Endothelial cell of umbilical vein (primary cell): Measurements from ENCODE around the gene UNC13D. TPM values are rescaled to one million over a fixed set of nuclear protein-coding genes. Genes with fewer than 3 reads are reported as not detected.

ENCODE experiments used
- BruUV-seq: library from RNA; stranded (reverse); fragments of 400-500 nt; replicated peaks from 2 replicates; lab custom pipeline; 2021; lab: Mats Ljungman, UMichigan
- CTCF ChIA-PET: fragments of 300-600, 350-600 bp; sonication (Branson Sonifier 250); formaldehyde crosslinking; loops from one replicate; lab custom pipeline; 2021; ENCODE audit warnings: antibody characterized with exemption, inconsistent platforms; lab: Charles Lee
- POLR2A ChIA-PET: fragments of 300-600, 350-600 bp; sonication (Branson Sonifier 250); formaldehyde crosslinking; loops from one replicate; lab custom pipeline; 2021; ENCODE audit warnings: antibody characterized with exemption, inconsistent platforms; lab: Charles Lee
- DNase-seq: peaks from one replicate; pipeline ENCODE4 v3.0.0-alpha.2; 2011; ENCODE audit warnings: low read depth, low spot score
- FAIRE-seq: peaks from 2 replicates; lab custom pipeline; 2011; peaks lifted over from hg19 to GRCh38; lab: Jason Lieb, UNC
- H2AFZ ChIP-seq: 2 replicates; pipeline ENCODE4 v1.6.0; 2012; ENCODE audit warnings: low read depth, low read length, control low read depth, inconsistent platforms
- H3K27ac ChIP-seq: 2 replicates; pipeline ENCODE4 v1.5.1; 2011; ENCODE audit warnings: low read depth, mild to moderate bottlenecking, control low read depth, low read length, moderate library complexity; ENCODE audit not compliant: insufficient read depth
- H3K27me3 ChIP-seq, 2 experiments: 2 replicates each; pipeline versions ENCODE4 v1.6.0 to v1.6.1; 2011; ENCODE audit warnings: low read length in 2 of 2, mixed read lengths in 1 of 2; ENCODE audit not compliant: control insufficient read depth in 2 of 2, insufficient read depth in 2 of 2
- H3K36me3 ChIP-seq, 2 experiments: 2 replicates in 1 of 2; 3 replicates in 1 of 2; pipeline ENCODE4 v1.5.1; 2011; ENCODE audit warnings: low read length in 2 of 2, mild to moderate bottlenecking in 1 of 2, moderate library complexity in 1 of 2; ENCODE audit not compliant: control insufficient read depth in 2 of 2, insufficient read depth in 2 of 2; ENCODE audit errors: extremely low read depth in 1 of 2
- H3K4me1 ChIP-seq: 3 replicates; pipeline ENCODE4 v1.5.1; 2011; ENCODE audit warnings: mild to moderate bottlenecking, low read length; ENCODE audit not compliant: control insufficient read depth, insufficient read depth; ENCODE audit errors: extremely low read depth
- H3K4me2 ChIP-seq: 2 replicates; pipeline ENCODE4 v1.6.1; 2011; ENCODE audit warnings: low read length, control low read depth, mixed read lengths; ENCODE audit not compliant: insufficient read depth
- H3K4me3 ChIP-seq, 3 experiments: fragments of 200-600 bp in 1 of 3; sonication (generic), shearing (Covaris generic) in 1 of 3; replicated peaks in 1 of 3; 2 replicates each; pipeline ENCODE4 v1.5.1; 2011 to 2016; ENCODE audit warnings: control low read depth in 3 of 3, low read length in 3 of 3, mild to moderate bottlenecking in 2 of 3, inconsistent platforms in 1 of 3, low read depth in 1 of 3, moderate library complexity in 1 of 3; ENCODE audit not compliant: insufficient read depth in 1 of 3
- H3K79me2 ChIP-seq: 2 replicates; pipeline ENCODE4 v1.6.0; 2012; ENCODE audit warnings: low read length, inconsistent platforms; ENCODE audit not compliant: control insufficient read depth, insufficient read depth
- H3K9ac ChIP-seq: replicated peaks from 2 replicates; pipeline ENCODE3; 2011; ENCODE audit warnings: low read length, control low read depth; ENCODE audit not compliant: insufficient read depth; ENCODE audit errors: extremely low read depth
- H3K9me1 ChIP-seq: replicated peaks from 3 replicates; pipeline ENCODE4 v1.6.0; 2011; ENCODE audit warnings: mild to moderate bottlenecking, low read length; ENCODE audit not compliant: control insufficient read depth, insufficient read depth; ENCODE audit errors: extremely low read depth
- H3K9me3 ChIP-seq: replicated peaks from 2 replicates; pipeline ENCODE4 v1.5.1; 2012; ENCODE audit warnings: low read length, inconsistent platforms; ENCODE audit not compliant: control insufficient read depth, insufficient read depth
- H4K20me1 ChIP-seq: replicated peaks from 2 replicates; pipeline ENCODE3; 2011; ENCODE audit warnings: mild to moderate bottlenecking, low read length; ENCODE audit not compliant: control insufficient read depth, insufficient read depth; ENCODE audit errors: extremely low read depth
- CTCF ChIP-seq, 2 donors: IDR thresholded peaks; 1 replicate in 1 of 2; 2 replicates in 1 of 2; pipeline ENCODE4 v1.5.1; 2011; ENCODE audit warnings: low read length in 2 of 2, mild to moderate bottlenecking in 2 of 2, moderate library complexity in 2 of 2, control low read depth in 1 of 2, inconsistent platforms in 1 of 2, low read depth in 1 of 2; ENCODE audit not compliant: insufficient read depth in 1 of 2; ENCODE audit errors: extremely low read depth in 1 of 2
- EZH2 ChIP-seq: IDR thresholded peaks from 2 replicates; pipeline ENCODE4 v1.6.1; 2012; ENCODE audit warnings: borderline replicate concordance, low read depth, mild to moderate bottlenecking, moderate library complexity, low read length, inconsistent platforms; ENCODE audit not compliant: severe bottlenecking
- FOS ChIP-seq: IDR thresholded peaks from 2 replicates; pipeline ENCODE4 v1.6.1; 2011; ENCODE audit warnings: mild to moderate bottlenecking, low read length, moderate library complexity, borderline replicate concordance; ENCODE audit not compliant: insufficient read depth
- GATA2 ChIP-seq: IDR thresholded peaks from 2 replicates; pipeline ENCODE4 v1.7.0; 2011; ENCODE audit warnings: low read depth, mild to moderate bottlenecking, moderate library complexity, mixed read lengths, low read length; ENCODE audit not compliant: insufficient read length, insufficient read depth
- JUN ChIP-seq: IDR thresholded peaks from 2 replicates; pipeline ENCODE4 v1.6.1; 2011; ENCODE audit warnings: borderline replicate concordance, low read depth; ENCODE audit not compliant: insufficient read length, insufficient read depth
- MYC ChIP-seq: IDR thresholded peaks from one replicate; pipeline ENCODE4 v1.6.1; 2011; ENCODE audit warnings: mild to moderate bottlenecking, low read depth, low read length
- POLR2A ChIP-seq: IDR thresholded peaks from 2 replicates; pipeline ENCODE4 v1.6.1; 2012; ENCODE audit warnings: low read depth, mild to moderate bottlenecking, control low read depth, low read length
- POLR2AphosphoS5 ChIP-seq: IDR thresholded peaks from 2 replicates; pipeline ENCODE4 v1.6.1; 2012; ENCODE audit warnings: low read depth, mild to moderate bottlenecking, control low read depth, low read length, moderate library complexity; ENCODE audit not compliant: insufficient read depth
- dilution Hi-C: fragments of 300-500 bp; cut with MboI; formaldehyde crosslinking; loops from one replicate; pipeline ENCODE4 v1.15.0; 2019; ENCODE audit warnings: low sequenced_read_pairs; ENCODE audit not compliant: extremely low pct_ligation_motif_present
- intact Hi-C: fragments of 100-400 bp; cut with micrococcal nuclease; formaldehyde crosslinking; loops from one replicate; pipeline ENCODE4 v1.10.0; 2022
- polyA plus RNA-seq, 4 experiments: library from polyadenylated mRNA; depleted of rRNA in 3 of 4; stranded (reverse) in 3 of 4; unstranded in 1 of 4; fragments of >200 nt; gene quantifications; 2 replicates each; pipeline versions ENCODE4 v1.2.1 to v1.2.3, GENCODE V29; 2011 to 2012; ENCODE audit warnings: missing spikeins in 1 of 4
- total RNA-seq: library from RNA; stranded (reverse); gene quantifications from 2 replicates; pipeline ENCODE4 v1.2.3, GENCODE V29; 2021
- TF ChIP-seq, protein P1 (sequence below): IDR thresholded peaks from 2 replicates; pipeline ENCODE4 v1.6.1; 2011; ENCODE audit not compliant: insufficient read depth, insufficient read length

UNC13D gene
- total and polyA plus RNA-seq, 2 donors (not counting 3 experiments of a cell fraction or from before 2014, with no cell fraction given): 6.9 to 14.9 TPM

GRCh38 chr17:75824666-75825065 lies 19.5 kb downstream of the UNC13D start:
- H3K9ac ChIP-seq: no peak overlapping the region
- CTCF ChIA-PET: interaction anchor here (1.1 to 6.3 kb wide), 5 partner anchors 18 to 71 kb away, joined by 3 to 73 read pairs (median 3); partner anchors contain the start of gene UNK
- intact Hi-C loops: no loop called here

More at GRCh38 chr17:75824666-75825065, 19.5 kb downstream of the UNC13D start:
- Histone ChIP-seq H3K4me2 (no peak overlapping the region), H3K4me1 (peaks cover 7% of the 10 kb centered on the region), H3K79me2 (no peaks in the 10 kb centered on the region), H4K20me1 (no peaks in the 10 kb centered on the region), H3K9me1 (no peaks in the 10 kb centered on the region), H3K27me3 (no peaks in the 10 kb centered on the region), H3K4me3 (no peak overlapping the region), H2AFZ (no peak overlapping the region), H3K9me3 (no peaks in the 10 kb centered on the region), H3K36me3 (peaks cover 0 to 29% of the 10 kb centered on the region in 2 experiments), H3K27ac (no peak overlapping the region)
- BruUV-seq: no TSS peak
- DNase-seq: no peak
- no peak for FAIRE-seq
- TF ChIP-seq POLR2AphosphoS5: no peak
- TF ChIP-seq JUN: no peak
- TF ChIP-seq EZH2: no peak
- TF ChIP-seq POLR2A: no peak
- no peak for TF ChIP-seq MYC
- no peak for TF ChIP-seq GATA2
- TF ChIP-seq CTCF (IDR thresholded peaks at IDR 0.05; ENCODE audit: extremely low read depth in 1 of 2, insufficient read depth in 1 of 2, low read depth in 1 of 2, low read length in 2 of 2): no peak
- TF ChIP-seq, protein P1, sequence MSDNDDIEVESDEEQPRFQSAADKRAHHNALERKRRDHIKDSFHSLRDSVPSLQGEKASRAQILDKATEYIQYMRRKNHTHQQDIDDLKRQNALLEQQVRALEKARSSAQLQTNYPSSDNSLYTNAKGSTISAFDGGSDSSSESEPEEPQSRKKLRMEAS: no peak
- TF ChIP-seq FOS: no peak
- POLR2A ChIA-PET: interaction anchor here (1.5 kb wide), 1 partner anchor 45 kb away, joined by 3 read pairs; no protein-coding TSS in a partner anchor
- dilution Hi-C loops: no loop called here
